Endothelial cell of umbilical vein (primary cell): Measurements from ENCODE around the gene CORO6. TPM values are rescaled to one million over a fixed set of nuclear protein-coding genes. Genes with fewer than 3 reads are reported as not detected.

Experiments used
- BruUV-seq: library from RNA; stranded (reverse); fragments of 400-500 nt; replicated peaks from 2 replicates; lab custom pipeline; 2021; lab: Mats Ljungman, UMichigan
- CTCF ChIA-PET: fragments of 300-600, 350-600 bp; sonication (Branson Sonifier 250); formaldehyde crosslinking; loops from one replicate; lab custom pipeline; 2021; ENCODE audit warnings: antibody characterized with exemption, inconsistent platforms; lab: Charles Lee
- POLR2A ChIA-PET: fragments of 300-600, 350-600 bp; sonication (Branson Sonifier 250); formaldehyde crosslinking; loops from one replicate; lab custom pipeline; 2021; ENCODE audit warnings: antibody characterized with exemption, inconsistent platforms; lab: Charles Lee
- DNase-seq: peaks from one replicate; pipeline ENCODE4 v3.0.0-alpha.2; 2011; ENCODE audit warnings: low read depth, low spot score
- FAIRE-seq: peaks from 2 replicates; lab custom pipeline; 2011; peaks lifted over from hg19 to GRCh38; lab: Jason Lieb, UNC
- H2AFZ ChIP-seq: 2 replicates; pipeline ENCODE4 v1.6.0; 2012; ENCODE audit warnings: low read depth, low read length, control low read depth, inconsistent platforms
- H3K27ac ChIP-seq: 2 replicates; pipeline ENCODE4 v1.5.1; 2011; ENCODE audit warnings: low read depth, mild to moderate bottlenecking, control low read depth, low read length, moderate library complexity; ENCODE audit not compliant: insufficient read depth
- H3K27me3 ChIP-seq, 2 experiments: 2 replicates each; pipeline versions ENCODE4 v1.6.0 to v1.6.1; 2011; ENCODE audit warnings: low read length in 2 of 2, mixed read lengths in 1 of 2; ENCODE audit not compliant: control insufficient read depth in 2 of 2, insufficient read depth in 2 of 2
- H3K36me3 ChIP-seq, 2 experiments: 2 replicates in 1 of 2; 3 replicates in 1 of 2; pipeline ENCODE4 v1.5.1; 2011; ENCODE audit warnings: low read length in 2 of 2, mild to moderate bottlenecking in 1 of 2, moderate library complexity in 1 of 2; ENCODE audit not compliant: control insufficient read depth in 2 of 2, insufficient read depth in 2 of 2; ENCODE audit errors: extremely low read depth in 1 of 2
- H3K4me1 ChIP-seq: 3 replicates; pipeline ENCODE4 v1.5.1; 2011; ENCODE audit warnings: mild to moderate bottlenecking, low read length; ENCODE audit not compliant: control insufficient read depth, insufficient read depth; ENCODE audit errors: extremely low read depth
- H3K4me2 ChIP-seq: 2 replicates; pipeline ENCODE4 v1.6.1; 2011; ENCODE audit warnings: low read length, control low read depth, mixed read lengths; ENCODE audit not compliant: insufficient read depth
- H3K4me3 ChIP-seq, 3 experiments: fragments of 200-600 bp in 1 of 3; sonication (generic), shearing (Covaris generic) in 1 of 3; replicated peaks in 1 of 3; 2 replicates each; pipeline ENCODE4 v1.5.1; 2011 to 2016; ENCODE audit warnings: control low read depth in 3 of 3, low read length in 3 of 3, mild to moderate bottlenecking in 2 of 3, inconsistent platforms in 1 of 3, low read depth in 1 of 3, moderate library complexity in 1 of 3; ENCODE audit not compliant: insufficient read depth in 1 of 3
- H3K79me2 ChIP-seq: 2 replicates; pipeline ENCODE4 v1.6.0; 2012; ENCODE audit warnings: low read length, inconsistent platforms; ENCODE audit not compliant: control insufficient read depth, insufficient read depth
- H3K9ac ChIP-seq: replicated peaks from 2 replicates; pipeline ENCODE3; 2011; ENCODE audit warnings: low read length, control low read depth; ENCODE audit not compliant: insufficient read depth; ENCODE audit errors: extremely low read depth
- H3K9me1 ChIP-seq: replicated peaks from 3 replicates; pipeline ENCODE4 v1.6.0; 2011; ENCODE audit warnings: mild to moderate bottlenecking, low read length; ENCODE audit not compliant: control insufficient read depth, insufficient read depth; ENCODE audit errors: extremely low read depth
- H3K9me3 ChIP-seq: replicated peaks from 2 replicates; pipeline ENCODE4 v1.5.1; 2012; ENCODE audit warnings: low read length, inconsistent platforms; ENCODE audit not compliant: control insufficient read depth, insufficient read depth
- H4K20me1 ChIP-seq: replicated peaks from 2 replicates; pipeline ENCODE3; 2011; ENCODE audit warnings: mild to moderate bottlenecking, low read length; ENCODE audit not compliant: control insufficient read depth, insufficient read depth; ENCODE audit errors: extremely low read depth
- EZH2 ChIP-seq: IDR thresholded peaks from 2 replicates; pipeline ENCODE4 v1.6.1; 2012; ENCODE audit warnings: borderline replicate concordance, low read depth, mild to moderate bottlenecking, moderate library complexity, low read length, inconsistent platforms; ENCODE audit not compliant: severe bottlenecking
- FOS ChIP-seq: IDR thresholded peaks from 2 replicates; pipeline ENCODE4 v1.6.1; 2011; ENCODE audit warnings: mild to moderate bottlenecking, low read length, moderate library complexity, borderline replicate concordance; ENCODE audit not compliant: insufficient read depth
- GATA2 ChIP-seq: IDR thresholded peaks from 2 replicates; pipeline ENCODE4 v1.7.0; 2011; ENCODE audit warnings: low read depth, mild to moderate bottlenecking, moderate library complexity, mixed read lengths, low read length; ENCODE audit not compliant: insufficient read length, insufficient read depth
- MYC ChIP-seq: IDR thresholded peaks from one replicate; pipeline ENCODE4 v1.6.1; 2011; ENCODE audit warnings: mild to moderate bottlenecking, low read depth, low read length
- POLR2A ChIP-seq: IDR thresholded peaks from 2 replicates; pipeline ENCODE4 v1.6.1; 2012; ENCODE audit warnings: low read depth, mild to moderate bottlenecking, control low read depth, low read length
- dilution Hi-C: fragments of 300-500 bp; cut with MboI; formaldehyde crosslinking; loops from one replicate; pipeline ENCODE4 v1.15.0; 2019; ENCODE audit warnings: low sequenced_read_pairs; ENCODE audit not compliant: extremely low pct_ligation_motif_present
- intact Hi-C: fragments of 100-400 bp; cut with micrococcal nuclease; formaldehyde crosslinking; loops from one replicate; pipeline ENCODE4 v1.10.0; 2022
- polyA plus RNA-seq, 4 experiments: library from polyadenylated mRNA; depleted of rRNA in 3 of 4; stranded (reverse) in 3 of 4; unstranded in 1 of 4; fragments of >200 nt; gene quantifications; 2 replicates each; pipeline versions ENCODE4 v1.2.1 to v1.2.3, GENCODE V29; 2011 to 2012; ENCODE audit warnings: missing spikeins in 1 of 4
- total RNA-seq: library from RNA; stranded (reverse); gene quantifications from 2 replicates; pipeline ENCODE4 v1.2.3, GENCODE V29; 2021
- TF ChIP-seq, protein P1 (sequence below), 2 donors: IDR thresholded peaks; 1 replicate in 1 of 2; 2 replicates in 1 of 2; pipeline ENCODE4 v1.5.1; 2011; ENCODE audit warnings: low read length in 2 of 2, mild to moderate bottlenecking in 2 of 2, moderate library complexity in 2 of 2, control low read depth in 1 of 2, inconsistent platforms in 1 of 2, low read depth in 1 of 2; ENCODE audit not compliant: insufficient read depth in 1 of 2; ENCODE audit errors: extremely low read depth in 1 of 2
- TF ChIP-seq, protein P2 (sequence below): IDR thresholded peaks from 2 replicates; pipeline ENCODE4 v1.6.1; 2011; ENCODE audit not compliant: insufficient read depth, insufficient read length

The CORO6 gene
- total and polyA plus RNA-seq, 2 donors (not counting 3 experiments of a cell fraction or from before 2014, with no cell fraction given), result 10.7 to 14.7 TPM

DNA sequence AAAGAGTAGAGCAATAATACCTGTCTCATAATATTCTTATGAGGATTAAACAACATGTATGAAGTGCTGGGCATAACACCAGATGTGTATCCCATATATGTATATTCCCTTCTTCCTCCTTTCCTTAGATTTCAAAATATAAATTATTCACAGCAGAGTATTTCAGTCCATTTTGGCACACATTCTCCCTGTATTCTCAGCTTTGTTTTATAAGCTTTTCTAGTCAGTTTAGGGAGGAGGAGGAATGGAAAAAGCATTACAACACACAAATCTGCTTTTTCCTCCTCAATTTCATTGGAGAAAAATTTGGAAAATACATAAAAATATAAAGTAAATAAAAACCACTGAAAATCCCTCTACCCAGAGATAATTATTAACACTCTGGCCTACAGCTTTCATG lies 46.6 kb upstream of the CORO6 start:
- no peak overlapping the region for H3K4me2 ChIP-seq
- dilution Hi-C loops (no loop called here), intact Hi-C loops (no loop called here)
- TF ChIP-seq FOS (no peak), GATA2 (no peak), POLR2A (no peak), EZH2 (no peak), MYC (no peak)
- TF ChIP-seq, protein P1, sequence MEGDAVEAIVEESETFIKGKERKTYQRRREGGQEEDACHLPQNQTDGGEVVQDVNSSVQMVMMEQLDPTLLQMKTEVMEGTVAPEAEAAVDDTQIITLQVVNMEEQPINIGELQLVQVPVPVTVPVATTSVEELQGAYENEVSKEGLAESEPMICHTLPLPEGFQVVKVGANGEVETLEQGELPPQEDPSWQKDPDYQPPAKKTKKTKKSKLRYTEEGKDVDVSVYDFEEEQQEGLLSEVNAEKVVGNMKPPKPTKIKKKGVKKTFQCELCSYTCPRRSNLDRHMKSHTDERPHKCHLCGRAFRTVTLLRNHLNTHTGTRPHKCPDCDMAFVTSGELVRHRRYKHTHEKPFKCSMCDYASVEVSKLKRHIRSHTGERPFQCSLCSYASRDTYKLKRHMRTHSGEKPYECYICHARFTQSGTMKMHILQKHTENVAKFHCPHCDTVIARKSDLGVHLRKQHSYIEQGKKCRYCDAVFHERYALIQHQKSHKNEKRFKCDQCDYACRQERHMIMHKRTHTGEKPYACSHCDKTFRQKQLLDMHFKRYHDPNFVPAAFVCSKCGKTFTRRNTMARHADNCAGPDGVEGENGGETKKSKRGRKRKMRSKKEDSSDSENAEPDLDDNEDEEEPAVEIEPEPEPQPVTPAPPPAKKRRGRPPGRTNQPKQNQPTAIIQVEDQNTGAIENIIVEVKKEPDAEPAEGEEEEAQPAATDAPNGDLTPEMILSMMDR (IDR thresholded peaks at IDR 0.05; ENCODE audit: extremely low read depth in 1 of 2, insufficient read depth in 1 of 2, low read depth in 1 of 2, low read length in 2 of 2), result no peak
- TF ChIP-seq, protein P2, sequence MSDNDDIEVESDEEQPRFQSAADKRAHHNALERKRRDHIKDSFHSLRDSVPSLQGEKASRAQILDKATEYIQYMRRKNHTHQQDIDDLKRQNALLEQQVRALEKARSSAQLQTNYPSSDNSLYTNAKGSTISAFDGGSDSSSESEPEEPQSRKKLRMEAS, result no peak
- peaks cover 3 to 12% of the 10 kb centered on the region in 2 experiments for H3K36me3 ChIP-seq
- no peak for DNase-seq
- no peak for FAIRE-seq
- peaks cover 19% of the 10 kb centered on the region for H3K4me1 ChIP-seq
- no TSS peak for BruUV-seq
- no peak overlapping the region for H2AFZ ChIP-seq
- H3K27me3 ChIP-seq, result no peaks in the 10 kb centered on the region
- H3K9me3 ChIP-seq, result no peaks in the 10 kb centered on the region
- H3K79me2 ChIP-seq, result no peaks in the 10 kb centered on the region
- H3K27ac ChIP-seq, result no peak overlapping the region
- H3K9ac ChIP-seq, result no peak overlapping the region
- ChIA-PET CTCF (no interaction called here), POLR2A (no interaction called here)
- H3K4me3 ChIP-seq, result no peak overlapping the region
- no peaks in the 10 kb centered on the region for H3K9me1 ChIP-seq
- H4K20me1 ChIP-seq, result no peaks in the 10 kb centered on the region
